H1 (cell line): Measurements from ENCODE around the gene ZNF57. TPM values are rescaled to one million over a fixed set of nuclear protein-coding genes. Genes with fewer than 3 reads are reported as not detected.

Experiments
- CTCF ChIA-PET: fragments of 300-600 bp; sonication (Branson Sonifier 250); formaldehyde crosslinking; loops from one replicate; lab custom pipeline; 2021; ENCODE audit not compliant: partially characterized antibody; lab: Charles Lee
- POLR2A ChIA-PET: fragments of 300-600 bp; sonication (Branson Sonifier 250); formaldehyde crosslinking; loops from one replicate; lab custom pipeline; 2021; ENCODE audit warnings: inconsistent platforms; ENCODE audit not compliant: partially characterized antibody; lab: Charles Lee
- DNase-seq, 2 experiments: peaks; one replicate each; pipeline versions ENCODE4 v3.0.0 to v3.0.0-alpha.2; 2010 to 2022; ENCODE audit warnings: low spot score in 2 of 2, low read depth in 1 of 2, mixed read lengths in 1 of 2
- FAIRE-seq: peaks from 2 replicates; lab custom pipeline; 2011; peaks lifted over from hg19 to GRCh38; lab: Jason Lieb, UNC
- H2AFZ ChIP-seq: 2 replicates; pipeline ENCODE4 v1.8.1; 2012; ENCODE audit warnings: low read length, inconsistent platforms
- H2AK5ac ChIP-seq: 2 replicates; pipeline ENCODE4 v1.6.1; 2013; ENCODE audit warnings: low read depth, low read length
- H2BK120ac ChIP-seq: replicated peaks from 2 replicates; pipeline ENCODE3; 2013; ENCODE audit warnings: low read depth, low read length, inconsistent platforms
- H2BK12ac ChIP-seq: 2 replicates; pipeline ENCODE4 v1.6.1; 2013; ENCODE audit warnings: low read depth, low read length
- H2BK15ac ChIP-seq: 2 replicates; pipeline ENCODE4 v1.6.1; 2013; ENCODE audit warnings: low read length
- H2BK20ac ChIP-seq: 2 replicates; pipeline ENCODE4 v1.6.1; 2013; ENCODE audit warnings: low read length
- H2BK5ac ChIP-seq: 2 replicates; pipeline ENCODE4 v1.6.1; 2013; ENCODE audit warnings: low read depth, low read length
- H3K14ac ChIP-seq: 2 replicates; pipeline ENCODE4 v1.6.1; 2013; ENCODE audit warnings: inconsistent platforms; ENCODE audit not compliant: insufficient read length
- H3K18ac ChIP-seq: 2 replicates; pipeline ENCODE4 v1.6.1; 2013; ENCODE audit warnings: low read length; ENCODE audit errors: extremely low read depth
- H3K23ac ChIP-seq: 2 replicates; pipeline ENCODE4 v1.6.1; 2013; ENCODE audit warnings: inconsistent platforms; ENCODE audit not compliant: insufficient read length
- H3K23me2 ChIP-seq: 2 replicates; pipeline ENCODE4 v1.6.1; 2013; ENCODE audit warnings: low read depth, low read length
- H3K27ac ChIP-seq: 2 replicates; pipeline ENCODE4 v1.6.1; 2011; ENCODE audit warnings: low read depth, low read length, inconsistent platforms
- H3K27me3 ChIP-seq, 4 experiments: replicated peaks in 1 of 4; 1 replicate in 1 of 4; 2 replicates in 3 of 4; pipeline versions ENCODE4 v1.6.1 to v1.8.1; 2011 to 2013; ENCODE audit warnings: low read length in 3 of 4, mild to moderate bottlenecking in 3 of 4, inconsistent platforms in 2 of 4, mixed read lengths in 2 of 4, moderate library complexity in 1 of 4; ENCODE audit not compliant: control insufficient read depth in 3 of 4, insufficient read depth in 3 of 4; ENCODE audit errors: extremely low read depth in 1 of 4
- H3K36me3 ChIP-seq, 4 experiments: 2 replicates each; pipeline versions ENCODE4 v1.6.1 to v1.8.1; 2011 to 2013; ENCODE audit warnings: mild to moderate bottlenecking in 4 of 4, low read length in 3 of 4, moderate library complexity in 2 of 4, control low read depth in 1 of 4, inconsistent platforms in 1 of 4; ENCODE audit not compliant: insufficient read depth in 4 of 4, control insufficient read depth in 2 of 4
- H3K4ac ChIP-seq: replicated peaks from 2 replicates; pipeline ENCODE3; 2013; ENCODE audit warnings: low read length, low read depth, mixed read lengths, inconsistent platforms; ENCODE audit not compliant: insufficient read length
- H3K4me1 ChIP-seq, 4 experiments: replicated peaks in 1 of 4; 1 replicate in 1 of 4; 2 replicates in 3 of 4; pipeline versions ENCODE4 v1.6.1 to v1.8.1; 2011 to 2013; ENCODE audit warnings: low read length in 3 of 4, inconsistent platforms in 2 of 4, mixed read lengths in 1 of 4; ENCODE audit not compliant: insufficient read depth in 4 of 4, control insufficient read depth in 3 of 4
- H3K4me2 ChIP-seq, 2 experiments: 2 replicates each; pipeline versions ENCODE4 v1.6.1 to v1.8.1; 2011 to 2013; ENCODE audit warnings: low read depth in 2 of 2, low read length in 2 of 2, control low read depth in 1 of 2, inconsistent platforms in 1 of 2, mild to moderate bottlenecking in 1 of 2; ENCODE audit not compliant: insufficient read depth in 1 of 2
- H3K4me3 ChIP-seq, 4 experiments: fragments of 200-600, 300-600 bp in 1 of 4; sonication (generic), shearing (Covaris generic), sonication (Bioruptor Twin) in 1 of 4; 2 replicates each; pipeline versions ENCODE4 v1.5.1 to v1.8.1; 2011 to 2016; ENCODE audit warnings: low read length in 4 of 4, low read depth in 3 of 4, control low read depth in 2 of 4, inconsistent platforms in 2 of 4, mild to moderate bottlenecking in 2 of 4, mixed read lengths in 1 of 4, moderate library complexity in 1 of 4; ENCODE audit not compliant: insufficient read depth in 2 of 4; ENCODE audit errors: extremely low read depth in 1 of 4
- H3K56ac ChIP-seq: replicated peaks from 2 replicates; pipeline ENCODE3; 2013; ENCODE audit warnings: low read depth, mild to moderate bottlenecking, mixed read lengths, low read length, inconsistent platforms; ENCODE audit not compliant: insufficient read length
- H3K79me1 ChIP-seq: 2 replicates; pipeline ENCODE4 v1.6.1; 2013; ENCODE audit warnings: low read depth, low read length, control low read depth
- H3K79me2 ChIP-seq, 2 experiments: 2 replicates each; pipeline versions ENCODE4 v1.6.1 to v1.8.1; 2012 to 2013; ENCODE audit warnings: low read length in 2 of 2, mild to moderate bottlenecking in 2 of 2, inconsistent platforms in 1 of 2; ENCODE audit not compliant: insufficient read depth in 2 of 2, control insufficient read depth in 1 of 2
- H3K9ac ChIP-seq, 4 experiments: replicated peaks in 1 of 4; 1 replicate in 1 of 4; 2 replicates in 3 of 4; pipeline versions ENCODE4 v1.6.1 to v1.8.1; 2011 to 2013; ENCODE audit warnings: low read depth in 3 of 4, low read length in 3 of 4, control low read depth in 2 of 4, mild to moderate bottlenecking in 2 of 4, moderate library complexity in 2 of 4, inconsistent platforms in 1 of 4; ENCODE audit errors: extremely low read depth in 1 of 4
- H3K9me3 ChIP-seq, 2 experiments: 2 replicates each; pipeline versions ENCODE4 v1.6.1 to v1.8.1; 2012 to 2013; ENCODE audit warnings: mild to moderate bottlenecking in 2 of 2, moderate library complexity in 2 of 2, control low read depth in 1 of 2, inconsistent platforms in 1 of 2, low read depth in 1 of 2, low read length in 1 of 2, mixed read lengths in 1 of 2; ENCODE audit not compliant: insufficient read depth in 2 of 2
- H4K20me1 ChIP-seq, 2 experiments: replicated peaks in 1 of 2; 2 replicates each; pipeline versions ENCODE3 to v1.8.1; 2011 to 2013; ENCODE audit warnings: inconsistent platforms in 2 of 2, low read length in 2 of 2, mild to moderate bottlenecking in 1 of 2; ENCODE audit not compliant: insufficient read depth in 2 of 2, control insufficient read depth in 1 of 2
- H4K5ac ChIP-seq: 2 replicates; pipeline ENCODE4 v1.6.1; 2013; ENCODE audit warnings: low read length, low read depth, mixed read lengths, inconsistent platforms; ENCODE audit not compliant: insufficient read length
- H4K8ac ChIP-seq: 2 replicates; pipeline ENCODE4 v1.8.0; 2013; ENCODE audit warnings: mild to moderate bottlenecking, moderate library complexity, low read length, inconsistent platforms; ENCODE audit not compliant: insufficient read depth; ENCODE audit errors: extremely low read depth
- H4K91ac ChIP-seq: replicated peaks from 2 replicates; pipeline ENCODE3; 2013; ENCODE audit warnings: low read length, mixed read lengths, inconsistent platforms; ENCODE audit not compliant: insufficient read length
- POU5F1 ChIP-seq: IDR thresholded peaks from 2 replicates; pipeline ENCODE4 v1.6.1; 2011; ENCODE audit warnings: low read depth, mild to moderate bottlenecking, low read length, moderate library complexity
- RXRA ChIP-seq: IDR thresholded peaks from 2 replicates; pipeline ENCODE4 v1.6.1; 2011; ENCODE audit warnings: low read depth, mild to moderate bottlenecking, low read length, moderate library complexity; ENCODE audit not compliant: insufficient read depth
- SP2 ChIP-seq: IDR thresholded peaks from 2 replicates; pipeline ENCODE4 v1.6.1; 2012; ENCODE audit warnings: mild to moderate bottlenecking, low read length, inconsistent platforms
- WGBS, 2 experiments: shearing (Covaris generic) in 1 of 2; methylation state at CpG; one replicate each; pipeline versions ENCODE4 v1.1.6 to v1.1.7; 2013 to 2015; ENCODE audit warnings: low lambda C conversion rate in 2 of 2, mixed read lengths in 2 of 2, inconsistent platforms in 1 of 2, low coverage in 1 of 2, missing lambda C conversion rate in 1 of 2; ENCODE audit not compliant: insufficient replicate concordance in 2 of 2, insufficient coverage in 1 of 2, insufficient read length in 1 of 2; ENCODE audit errors: extremely low coverage in 1 of 2, missing lambda C conversion rate in 1 of 2; 5-methylcytosine and 5-hydroxymethylcytosine counted together
- polyA plus RNA-seq, 7 experiments: library from polyadenylated mRNA; depleted of rRNA in 3 of 7; stranded (reverse) in 5 of 7; unstranded in 2 of 7; fragments of >200 nt in 5 of 7; fragments of 200-250 nt in 2 of 7; gene quantifications; 1 replicate in 5 of 7; 2 replicates in 1 of 7; 4 replicates in 1 of 7; pipeline versions ENCODE4 v1.2.1 to v1.2.3, GENCODE V29; 2011 to 2013; ENCODE audit warnings: missing spikeins in 2 of 7, mixed read lengths in 2 of 7
- total RNA-seq: library from RNA; stranded (reverse); fragmentation: NEBNext Ultra II Directional; extraction: Animal tissue kit (Norgen Biotek cat#: 25700); gene quantifications from 2 replicates; pipeline ENCODE4 v1.2.1, GENCODE V29; 2021

The ZNF57 gene
- total and polyA plus RNA-seq, 2 of the 8 experiments (the other 6 are each of a cell fraction or from before 2014, with no cell fraction given) = 4.9 to 8.9 TPM

DNA sequence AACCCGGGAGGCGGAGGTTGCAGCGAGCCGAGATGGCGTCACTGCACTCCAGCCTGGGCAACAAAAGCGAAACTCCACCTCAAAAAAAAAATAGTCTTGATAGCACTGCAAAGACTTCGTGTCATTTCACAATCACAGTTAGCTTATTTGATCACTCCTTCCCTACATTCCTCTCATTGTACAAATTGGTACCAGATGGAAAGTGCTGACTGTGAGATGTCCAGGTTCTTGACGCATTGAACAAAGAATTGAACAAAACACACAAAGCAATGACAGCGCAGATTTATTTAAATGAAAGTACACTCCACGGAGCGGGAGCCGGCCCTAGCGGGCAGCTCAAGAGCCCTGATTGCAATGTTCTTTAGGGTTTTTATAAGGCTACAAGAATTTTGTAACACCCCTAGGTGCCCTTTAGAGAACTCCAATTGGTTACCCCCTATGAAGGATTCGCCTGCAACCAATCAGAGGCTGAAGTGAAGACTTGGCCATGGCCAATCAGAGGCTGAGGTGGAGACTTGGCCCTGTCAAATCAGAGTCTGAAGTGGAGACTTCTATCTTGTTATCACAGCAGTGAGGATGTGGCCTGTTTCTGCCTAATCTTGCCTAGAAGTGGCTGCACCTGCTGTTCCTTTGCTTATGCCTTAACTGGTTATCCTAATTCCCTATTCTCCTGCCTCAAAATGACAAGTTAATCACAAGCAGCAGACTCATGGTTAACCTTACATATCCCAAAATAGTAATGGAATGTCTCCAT, 16.9 kb upstream of the ZNF57 start:
- no peak overlapping the region for H3K18ac ChIP-seq
- H2BK12ac ChIP-seq = no peak overlapping the region
- no peaks in the 10 kb centered on the region for H3K79me1 ChIP-seq
- no peak overlapping the region for H3K9ac ChIP-seq
- TF ChIP-seq SP2 (no peak), RXRA (no peak), POU5F1 (no peak)
- H2BK5ac ChIP-seq = no peak overlapping the region
- no peak overlapping the region for H4K91ac ChIP-seq
- no peak overlapping the region for H2BK120ac ChIP-seq
- DNase-seq (no peak), FAIRE-seq (no peak)
- no peak overlapping the region for H3K14ac ChIP-seq
- H3K56ac ChIP-seq = no peak overlapping the region
- H3K4me3 ChIP-seq = no peak overlapping the region
- no peak overlapping the region for H3K4me2 ChIP-seq
- no peaks in the 10 kb centered on the region; a peak in 1 of 8 replicates for H3K36me3 ChIP-seq
- no peaks in the 10 kb centered on the region for H3K23me2 ChIP-seq
- H3K27ac ChIP-seq = no peak overlapping the region
- no peaks in the 10 kb centered on the region for H4K20me1 ChIP-seq
- ChIA-PET CTCF (interaction anchor here (0.9 to 1.6 kb wide), 3 partner anchors 12 to 62 kb away, joined by 3 to 4 read pairs (median 3); no protein-coding TSS in a partner anchor), POLR2A (no interaction called here)
- H3K4me1 ChIP-seq = no peaks in the 10 kb centered on the region
- H2BK20ac ChIP-seq = no peak overlapping the region
- no peak overlapping the region for H3K4ac ChIP-seq
- peaks cover 14 to 47% of the 10 kb centered on the region in 2 experiments; a peak in 3 of 4 replicates for H3K9me3 ChIP-seq
- no peak overlapping the region for H2BK15ac ChIP-seq
- H2AK5ac ChIP-seq = no peak overlapping the region
- 91% methylated on average over 14 of the region's 14 CpGs; no CpG with 5 or more reads in 1 of the 2 experiments for WGBS, 2 experiments
- H3K23ac ChIP-seq = no peak overlapping the region
- H4K8ac ChIP-seq = no peak overlapping the region
- H2AFZ ChIP-seq = no peak overlapping the region
- no peak overlapping the region for H4K5ac ChIP-seq
- no peaks in the 10 kb centered on the region for H3K27me3 ChIP-seq
- H3K79me2 ChIP-seq = no peaks in the 10 kb centered on the region
